ENCODE measurements around the gene DEFB127. TPM values are rescaled to one million over a fixed set of nuclear protein-coding genes. Genes with fewer than 3 reads are reported as not detected.
A peak's percentile ranks its signal among the peaks of the same experiment; 100 is the strongest.
"Not testable (repeated sequence)": the region's sequence is repeated elsewhere in the genome, so short reads cannot be mapped to it uniquely, and the experiment has no call there.

The DEFB127 gene
- total and polyA plus RNA-seq, 10 of the 15 experiments (the other 5 are each of a cell fraction or from before 2014, with no cell fraction given), result not detected

DNA sequence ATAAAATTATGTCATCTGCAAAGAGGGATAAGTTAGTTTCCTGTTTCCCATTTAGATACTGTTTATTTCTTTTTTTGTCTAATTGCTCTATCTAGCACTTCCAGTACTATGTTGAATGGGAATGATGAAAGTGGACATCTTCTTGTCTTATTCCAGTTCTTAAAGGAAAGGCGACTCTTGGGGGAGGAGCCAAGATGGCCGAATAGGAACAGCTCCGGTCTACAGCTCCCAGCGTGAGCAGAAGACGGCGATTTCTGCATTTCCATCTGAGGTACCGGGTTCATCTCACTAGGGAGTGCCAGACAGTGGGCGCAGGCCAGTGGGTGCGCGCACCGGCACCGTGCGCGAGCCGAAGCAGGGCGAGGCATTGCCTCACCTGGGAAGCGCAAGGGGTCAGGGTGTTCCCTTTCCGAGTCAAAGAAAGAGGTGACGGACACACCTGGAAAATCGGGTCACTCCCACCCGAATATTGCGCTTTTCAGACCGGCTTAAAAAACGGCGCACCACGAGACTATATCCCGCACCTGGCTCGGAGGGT is 27.4 kb upstream of the DEFB127 start:
- H2AFZ ChIP-seq (ENCODE audit: control insufficient read depth, low read depth, low read length); RAD21 ChIA-PET (ENCODE audit: unreplicated experiment); DNase-seq (ENCODE audit: low read depth, low spot score); H3K9me3 ChIP-seq (replicated peaks; ENCODE audit: control insufficient read depth, insufficient read depth, low read length); H3K9ac ChIP-seq (ENCODE audit: control insufficient read depth, insufficient read depth, low read length); FAIRE-seq; H3K36me3 ChIP-seq (ENCODE audit: control insufficient read depth in 2 of 2, insufficient read depth in 2 of 2, low read length in 1 of 2); CTCF ChIA-PET; intact Hi-C loops (cut with micrococcal nuclease; ENCODE audit: unreplicated experiment); H3K27me3 ChIP-seq (replicated peaks in 1 of 2; ENCODE audit: control insufficient read depth in 2 of 2, insufficient read depth in 2 of 2, low read length in 1 of 2); H3K27ac ChIP-seq (ENCODE audit: control insufficient read depth, insufficient read depth); H3K4me3 ChIP-seq; ATAC-seq; in situ Hi-C loops (cut with MboI); H3K4me2 ChIP-seq (ENCODE audit: control insufficient read depth, insufficient read depth); H3K79me2 ChIP-seq (ENCODE audit: control insufficient read depth, insufficient read depth, low read length); BruUV-seq (replicated peaks); H4K20me1 ChIP-seq (ENCODE audit: control insufficient read depth, insufficient read depth); POLR2A ChIA-PET; SMC1A ChIA-PET (ENCODE audit: uncharacterized antibody, unreplicated experiment); H3K4me1 ChIP-seq (ENCODE audit: control insufficient read depth, insufficient read depth, low read length): not testable (repeated sequence)
- WGBS (ENCODE audit: insufficient coverage, insufficient replicate concordance, low lambda C conversion rate, missing lambda C conversion rate), result 71% methylated on average over 22 of the region's 28 CpGs

DNA sequence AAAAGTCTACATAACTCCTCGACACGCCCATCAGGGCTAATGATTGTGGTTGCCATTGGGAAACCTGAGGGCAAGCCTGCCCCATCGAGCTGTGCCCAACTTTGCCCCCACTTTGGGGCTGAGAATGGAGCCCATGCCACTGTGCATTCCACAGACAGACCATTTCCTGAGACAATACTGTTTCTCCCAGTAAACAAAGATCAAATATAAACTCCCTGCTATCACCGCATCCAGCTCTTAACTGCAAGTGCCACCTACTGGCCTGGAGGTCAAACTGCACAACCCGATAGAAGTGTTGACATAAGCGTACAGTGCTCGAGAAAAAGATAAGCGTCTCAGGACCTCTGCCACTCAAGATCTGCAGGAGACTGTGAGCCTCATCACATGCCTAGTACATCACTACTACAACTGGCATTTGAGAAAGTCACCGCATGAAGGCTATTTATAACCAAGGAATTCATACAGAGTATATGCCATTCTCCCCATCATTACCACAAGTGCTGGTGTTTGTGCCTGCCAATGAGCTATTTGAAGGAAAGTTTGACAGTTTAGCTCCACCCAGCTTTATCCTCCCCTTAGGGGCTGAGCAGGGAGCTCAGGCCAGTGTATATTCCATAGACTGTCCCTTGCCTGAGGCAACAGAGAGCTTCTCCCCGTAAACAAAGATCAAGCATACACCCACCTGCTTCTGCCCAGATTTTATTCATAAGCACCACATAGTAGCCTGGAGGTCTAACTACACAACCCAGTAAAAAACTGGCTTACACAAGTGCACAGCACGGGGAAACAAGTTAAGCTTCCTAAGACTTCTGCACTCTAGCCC is 19.4 kb upstream of the DEFB127 start:
- H4K20me1 ChIP-seq (ENCODE audit: control insufficient read depth, insufficient read depth), result no peaks in the 10 kb centered on the region
- no peak overlapping the region for H3K4me3 ChIP-seq
- H3K9me3 ChIP-seq (replicated peaks; ENCODE audit: control insufficient read depth, insufficient read depth, low read length), result no peaks in the 10 kb centered on the region; the same call in 2 of the 3 replicates
- RAD21 ChIA-PET (ENCODE audit: unreplicated experiment), result interaction anchor here (0.7 kb wide), 1 partner anchor 12 kb away, joined by 3 read pairs; no protein-coding TSS in a partner anchor
- intact Hi-C loops (cut with micrococcal nuclease; ENCODE audit: unreplicated experiment) (no loop called here), in situ Hi-C loops (cut with MboI) (no loop called here)
- ATAC-seq (peak; percentile 68), DNase-seq (ENCODE audit: low read depth, low spot score) (no peak), FAIRE-seq (no peak)
- 45% methylated on average over 11 of the region's 11 CpGs for WGBS (ENCODE audit: insufficient coverage, insufficient replicate concordance, low lambda C conversion rate, missing lambda C conversion rate)
- TF ChIP-seq, protein P1, sequence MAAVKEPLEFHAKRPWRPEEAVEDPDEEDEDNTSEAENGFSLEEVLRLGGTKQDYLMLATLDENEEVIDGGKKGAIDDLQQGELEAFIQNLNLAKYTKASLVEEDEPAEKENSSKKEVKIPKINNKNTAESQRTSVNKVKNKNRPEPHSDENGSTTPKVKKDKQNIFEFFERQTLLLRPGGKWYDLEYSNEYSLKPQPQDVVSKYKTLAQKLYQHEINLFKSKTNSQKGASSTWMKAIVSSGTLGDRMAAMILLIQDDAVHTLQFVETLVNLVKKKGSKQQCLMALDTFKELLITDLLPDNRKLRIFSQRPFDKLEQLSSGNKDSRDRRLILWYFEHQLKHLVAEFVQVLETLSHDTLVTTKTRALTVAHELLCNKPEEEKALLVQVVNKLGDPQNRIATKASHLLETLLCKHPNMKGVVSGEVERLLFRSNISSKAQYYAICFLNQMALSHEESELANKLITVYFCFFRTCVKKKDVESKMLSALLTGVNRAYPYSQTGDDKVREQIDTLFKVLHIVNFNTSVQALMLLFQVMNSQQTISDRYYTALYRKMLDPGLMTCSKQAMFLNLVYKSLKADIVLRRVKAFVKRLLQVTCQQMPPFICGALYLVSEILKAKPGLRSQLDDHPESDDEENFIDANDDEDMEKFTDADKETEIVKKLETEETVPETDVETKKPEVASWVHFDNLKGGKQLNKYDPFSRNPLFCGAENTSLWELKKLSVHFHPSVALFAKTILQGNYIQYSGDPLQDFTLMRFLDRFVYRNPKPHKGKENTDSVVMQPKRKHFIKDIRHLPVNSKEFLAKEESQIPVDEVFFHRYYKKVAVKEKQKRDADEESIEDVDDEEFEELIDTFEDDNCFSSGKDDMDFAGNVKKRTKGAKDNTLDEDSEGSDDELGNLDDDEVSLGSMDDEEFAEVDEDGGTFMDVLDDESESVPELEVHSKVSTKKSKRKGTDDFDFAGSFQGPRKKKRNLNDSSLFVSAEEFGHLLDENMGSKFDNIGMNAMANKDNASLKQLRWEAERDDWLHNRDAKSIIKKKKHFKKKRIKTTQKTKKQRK (IDR thresholded peaks at IDR 0.05; ENCODE audit: low read depth, low read length), result no peak
- TF ChIP-seq CBX3 (IDR thresholded peaks at IDR 0.05; ENCODE audit: borderline replicate concordance, low read depth) (no peak), HDAC6 (IDR thresholded peaks at IDR 0.05; ENCODE audit: unreplicated experiment) (no peak)
- TF ChIP-seq, protein P2, sequence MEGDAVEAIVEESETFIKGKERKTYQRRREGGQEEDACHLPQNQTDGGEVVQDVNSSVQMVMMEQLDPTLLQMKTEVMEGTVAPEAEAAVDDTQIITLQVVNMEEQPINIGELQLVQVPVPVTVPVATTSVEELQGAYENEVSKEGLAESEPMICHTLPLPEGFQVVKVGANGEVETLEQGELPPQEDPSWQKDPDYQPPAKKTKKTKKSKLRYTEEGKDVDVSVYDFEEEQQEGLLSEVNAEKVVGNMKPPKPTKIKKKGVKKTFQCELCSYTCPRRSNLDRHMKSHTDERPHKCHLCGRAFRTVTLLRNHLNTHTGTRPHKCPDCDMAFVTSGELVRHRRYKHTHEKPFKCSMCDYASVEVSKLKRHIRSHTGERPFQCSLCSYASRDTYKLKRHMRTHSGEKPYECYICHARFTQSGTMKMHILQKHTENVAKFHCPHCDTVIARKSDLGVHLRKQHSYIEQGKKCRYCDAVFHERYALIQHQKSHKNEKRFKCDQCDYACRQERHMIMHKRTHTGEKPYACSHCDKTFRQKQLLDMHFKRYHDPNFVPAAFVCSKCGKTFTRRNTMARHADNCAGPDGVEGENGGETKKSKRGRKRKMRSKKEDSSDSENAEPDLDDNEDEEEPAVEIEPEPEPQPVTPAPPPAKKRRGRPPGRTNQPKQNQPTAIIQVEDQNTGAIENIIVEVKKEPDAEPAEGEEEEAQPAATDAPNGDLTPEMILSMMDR (IDR thresholded peaks at IDR 0.05 in 2 of 3, conservative IDR thresholded peaks at IDR 0.05 in 1 of 3; ENCODE audit: control insufficient read depth in 2 of 3, extremely low read depth in 1 of 3, insufficient read depth in 1 of 3, low read depth in 3 of 3, low read length in 3 of 3), result peak; percentile 16 to 46 (median 41); a peak in 4 of 6 replicates
- H3K27ac ChIP-seq (ENCODE audit: control insufficient read depth, insufficient read depth), result no peak overlapping the region
- CTCF ChIA-PET, result interaction anchor here (0.6 to 1.4 kb wide), 3 partner anchors 12 to 192 kb away, joined by 3 read pairs; no protein-coding TSS in a partner anchor
- no peaks in the 10 kb centered on the region for H3K36me3 ChIP-seq (ENCODE audit: control insufficient read depth in 2 of 2, insufficient read depth in 2 of 2, low read length in 1 of 2)
- H3K9ac ChIP-seq (ENCODE audit: control insufficient read depth, insufficient read depth, low read length), result no peak overlapping the region
- no peak overlapping the region for H3K4me2 ChIP-seq (ENCODE audit: control insufficient read depth, insufficient read depth)
- no peaks in the 10 kb centered on the region for H3K79me2 ChIP-seq (ENCODE audit: control insufficient read depth, insufficient read depth, low read length)
- POLR2A ChIA-PET, result no interaction called here
- SMC1A ChIA-PET (ENCODE audit: uncharacterized antibody, unreplicated experiment), result interaction anchor here (0.9 to 1.0 kb wide), 2 partner anchors 10 to 11 kb away, joined by 3 read pairs; no protein-coding TSS in a partner anchor
- H3K27me3 ChIP-seq (replicated peaks in 1 of 2; ENCODE audit: control insufficient read depth in 2 of 2, insufficient read depth in 2 of 2, low read length in 1 of 2), result no peaks in the 10 kb centered on the region
- BruUV-seq (replicated peaks), result no TSS peak
- no peaks in the 10 kb centered on the region for H3K4me1 ChIP-seq (ENCODE audit: control insufficient read depth, insufficient read depth, low read length)
- H2AFZ ChIP-seq (ENCODE audit: control insufficient read depth, low read depth, low read length), result peak overlapping the region; percentile 68
